ENCODE data around the gene IFRD2. TPM values are rescaled to one million over a fixed set of nuclear protein-coding genes. Genes with fewer than 3 reads are reported as not detected.
A peak's percentile ranks its signal among the peaks of the same experiment; 100 is the strongest.

The IFRD2 gene
- total and polyA plus RNA-seq, 9 of the 15 experiments (the other 6 are each of a cell fraction or from before 2014, with no cell fraction given), result 30.5 to 115 (median 52.8) TPM

DNA sequence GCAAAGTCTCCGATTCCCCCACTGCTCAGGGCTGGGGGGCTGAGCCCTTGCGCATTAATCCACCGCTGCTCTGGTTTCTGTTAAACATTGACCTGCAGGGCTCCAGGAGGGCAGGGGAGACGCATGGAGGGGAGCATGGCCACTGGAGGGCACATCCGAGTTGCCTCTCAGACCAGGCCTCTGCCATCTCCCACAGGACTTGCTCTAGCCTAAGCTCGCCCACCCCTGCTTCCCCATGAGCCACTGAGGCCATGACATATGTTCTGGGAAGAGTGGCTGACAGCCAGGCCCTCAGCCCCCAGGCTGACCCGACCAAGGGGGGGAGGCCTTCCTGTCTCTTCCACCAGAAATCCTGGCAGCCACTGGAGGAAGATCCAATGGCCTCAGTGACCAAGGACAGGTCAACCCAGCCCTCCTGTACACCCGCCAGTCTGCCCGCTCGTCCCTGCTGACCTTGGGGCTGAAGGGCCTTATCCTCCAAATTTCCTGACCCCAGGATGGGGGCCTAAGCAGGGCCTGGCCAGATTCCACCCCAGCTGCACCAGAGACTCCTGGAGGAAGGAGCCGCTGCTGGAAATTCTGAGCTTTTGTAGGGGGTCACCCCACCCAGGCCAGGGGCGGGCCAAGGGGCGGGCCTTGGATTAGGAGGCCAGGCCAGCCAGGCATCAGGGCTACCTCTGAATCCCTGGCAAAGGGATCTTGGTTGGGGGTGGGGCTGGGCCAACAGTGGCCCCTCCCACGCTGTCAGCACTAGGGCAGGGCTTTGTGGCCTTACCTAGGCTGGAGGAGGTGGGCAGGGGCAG, 11.0 kb upstream of the IFRD2 start, which contains the start of gene HYAL1 (continued):
- TF ChIP-seq, protein P1, sequence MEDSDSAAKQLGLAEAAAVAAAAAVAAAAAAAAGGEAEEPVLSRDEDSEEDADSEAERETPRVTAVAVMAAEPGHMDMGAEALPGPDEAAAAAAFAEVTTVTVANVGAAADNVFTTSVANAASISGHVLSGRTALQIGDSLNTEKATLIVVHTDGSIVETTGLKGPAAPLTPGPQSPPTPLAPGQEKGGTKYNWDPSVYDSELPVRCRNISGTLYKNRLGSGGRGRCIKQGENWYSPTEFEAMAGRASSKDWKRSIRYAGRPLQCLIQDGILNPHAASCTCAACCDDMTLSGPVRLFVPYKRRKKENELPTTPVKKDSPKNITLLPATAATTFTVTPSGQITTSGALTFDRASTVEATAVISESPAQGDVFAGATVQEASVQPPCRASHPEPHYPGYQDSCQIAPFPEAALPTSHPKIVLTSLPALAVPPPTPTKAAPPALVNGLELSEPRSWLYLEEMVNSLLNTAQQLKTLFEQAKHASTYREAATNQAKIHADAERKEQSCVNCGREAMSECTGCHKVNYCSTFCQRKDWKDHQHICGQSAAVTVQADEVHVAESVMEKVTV (CRISPR knock-in tag; IDR thresholded peaks at IDR 0.05), result no peak
- TF ChIP-seq, protein P2, sequence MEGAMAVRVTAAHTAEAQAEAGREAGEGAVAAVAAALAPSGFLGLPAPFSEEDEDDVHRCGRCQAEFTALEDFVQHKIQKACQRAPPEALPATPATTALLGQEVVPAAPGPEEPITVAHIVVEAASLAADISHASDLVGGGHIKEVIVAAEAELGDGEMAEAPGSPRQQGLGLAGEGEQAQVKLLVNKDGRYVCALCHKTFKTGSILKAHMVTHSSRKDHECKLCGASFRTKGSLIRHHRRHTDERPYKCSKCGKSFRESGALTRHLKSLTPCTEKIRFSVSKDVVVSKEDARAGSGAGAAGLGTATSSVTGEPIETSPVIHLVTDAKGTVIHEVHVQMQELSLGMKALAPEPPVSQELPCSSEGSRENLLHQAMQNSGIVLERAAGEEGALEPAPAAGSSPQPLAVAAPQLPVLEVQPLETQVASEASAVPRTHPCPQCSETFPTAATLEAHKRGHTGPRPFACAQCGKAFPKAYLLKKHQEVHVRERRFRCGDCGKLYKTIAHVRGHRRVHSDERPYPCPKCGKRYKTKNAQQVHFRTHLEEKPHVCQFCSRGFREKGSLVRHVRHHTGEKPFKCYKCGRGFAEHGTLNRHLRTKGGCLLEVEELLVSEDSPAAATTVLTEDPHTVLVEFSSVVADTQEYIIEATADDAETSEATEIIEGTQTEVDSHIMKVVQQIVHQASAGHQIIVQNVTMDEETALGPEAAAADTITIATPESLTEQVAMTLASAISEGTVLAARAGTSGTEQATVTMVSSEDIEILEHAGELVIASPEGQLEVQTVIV (CRISPR knock-in tag; IDR thresholded peaks at IDR 0.05; ENCODE audit: borderline replicate concordance), result no peak
- TF ChIP-seq, protein P3, sequence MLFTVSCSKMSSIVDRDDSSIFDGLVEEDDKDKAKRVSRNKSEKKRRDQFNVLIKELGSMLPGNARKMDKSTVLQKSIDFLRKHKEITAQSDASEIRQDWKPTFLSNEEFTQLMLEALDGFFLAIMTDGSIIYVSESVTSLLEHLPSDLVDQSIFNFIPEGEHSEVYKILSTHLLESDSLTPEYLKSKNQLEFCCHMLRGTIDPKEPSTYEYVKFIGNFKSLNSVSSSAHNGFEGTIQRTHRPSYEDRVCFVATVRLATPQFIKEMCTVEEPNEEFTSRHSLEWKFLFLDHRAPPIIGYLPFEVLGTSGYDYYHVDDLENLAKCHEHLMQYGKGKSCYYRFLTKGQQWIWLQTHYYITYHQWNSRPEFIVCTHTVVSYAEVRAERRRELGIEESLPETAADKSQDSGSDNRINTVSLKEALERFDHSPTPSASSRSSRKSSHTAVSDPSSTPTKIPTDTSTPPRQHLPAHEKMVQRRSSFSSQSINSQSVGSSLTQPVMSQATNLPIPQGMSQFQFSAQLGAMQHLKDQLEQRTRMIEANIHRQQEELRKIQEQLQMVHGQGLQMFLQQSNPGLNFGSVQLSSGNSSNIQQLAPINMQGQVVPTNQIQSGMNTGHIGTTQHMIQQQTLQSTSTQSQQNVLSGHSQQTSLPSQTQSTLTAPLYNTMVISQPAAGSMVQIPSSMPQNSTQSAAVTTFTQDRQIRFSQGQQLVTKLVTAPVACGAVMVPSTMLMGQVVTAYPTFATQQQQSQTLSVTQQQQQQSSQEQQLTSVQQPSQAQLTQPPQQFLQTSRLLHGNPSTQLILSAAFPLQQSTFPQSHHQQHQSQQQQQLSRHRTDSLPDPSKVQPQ (CRISPR knock-in tag; IDR thresholded peaks at IDR 0.05; ENCODE audit: borderline replicate concordance), result no peak
- TF ChIP-seq PML (IDR thresholded peaks at IDR 0.05; ENCODE audit: low read length) (no peak), YBX1 (IDR thresholded peaks at IDR 0.05) (no peak), SP1 (CRISPR knock-in tag; IDR thresholded peaks at IDR 0.05) (peak; percentile 64; the same call in 1 of the 2 replicates), ZFX (CRISPR knock-in tag; IDR thresholded peaks at IDR 0.05) (peak; percentile 85), ZNF282 (CRISPR knock-in tag; IDR thresholded peaks at IDR 0.05) (no peak)
- TF ChIP-seq, protein P4, sequence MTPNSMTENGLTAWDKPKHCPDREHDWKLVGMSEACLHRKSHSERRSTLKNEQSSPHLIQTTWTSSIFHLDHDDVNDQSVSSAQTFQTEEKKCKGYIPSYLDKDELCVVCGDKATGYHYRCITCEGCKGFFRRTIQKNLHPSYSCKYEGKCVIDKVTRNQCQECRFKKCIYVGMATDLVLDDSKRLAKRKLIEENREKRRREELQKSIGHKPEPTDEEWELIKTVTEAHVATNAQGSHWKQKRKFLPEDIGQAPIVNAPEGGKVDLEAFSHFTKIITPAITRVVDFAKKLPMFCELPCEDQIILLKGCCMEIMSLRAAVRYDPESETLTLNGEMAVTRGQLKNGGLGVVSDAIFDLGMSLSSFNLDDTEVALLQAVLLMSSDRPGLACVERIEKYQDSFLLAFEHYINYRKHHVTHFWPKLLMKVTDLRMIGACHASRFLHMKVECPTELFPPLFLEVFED (CRISPR knock-in tag; conservative IDR thresholded peaks at IDR 0.05), result no peak
- TF ChIP-seq, protein P5, sequence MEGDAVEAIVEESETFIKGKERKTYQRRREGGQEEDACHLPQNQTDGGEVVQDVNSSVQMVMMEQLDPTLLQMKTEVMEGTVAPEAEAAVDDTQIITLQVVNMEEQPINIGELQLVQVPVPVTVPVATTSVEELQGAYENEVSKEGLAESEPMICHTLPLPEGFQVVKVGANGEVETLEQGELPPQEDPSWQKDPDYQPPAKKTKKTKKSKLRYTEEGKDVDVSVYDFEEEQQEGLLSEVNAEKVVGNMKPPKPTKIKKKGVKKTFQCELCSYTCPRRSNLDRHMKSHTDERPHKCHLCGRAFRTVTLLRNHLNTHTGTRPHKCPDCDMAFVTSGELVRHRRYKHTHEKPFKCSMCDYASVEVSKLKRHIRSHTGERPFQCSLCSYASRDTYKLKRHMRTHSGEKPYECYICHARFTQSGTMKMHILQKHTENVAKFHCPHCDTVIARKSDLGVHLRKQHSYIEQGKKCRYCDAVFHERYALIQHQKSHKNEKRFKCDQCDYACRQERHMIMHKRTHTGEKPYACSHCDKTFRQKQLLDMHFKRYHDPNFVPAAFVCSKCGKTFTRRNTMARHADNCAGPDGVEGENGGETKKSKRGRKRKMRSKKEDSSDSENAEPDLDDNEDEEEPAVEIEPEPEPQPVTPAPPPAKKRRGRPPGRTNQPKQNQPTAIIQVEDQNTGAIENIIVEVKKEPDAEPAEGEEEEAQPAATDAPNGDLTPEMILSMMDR (IDR thresholded peaks at IDR 0.05 in 2 of 3, conservative IDR thresholded peaks at IDR 0.05 in 1 of 3; ENCODE audit: insufficient read depth in 2 of 3, low read depth in 1 of 3, low read length in 3 of 3), result peak in 2 of 3 experiments; percentile 39; a peak in 3 of 6 replicates
- TF ChIP-seq, protein P6, sequence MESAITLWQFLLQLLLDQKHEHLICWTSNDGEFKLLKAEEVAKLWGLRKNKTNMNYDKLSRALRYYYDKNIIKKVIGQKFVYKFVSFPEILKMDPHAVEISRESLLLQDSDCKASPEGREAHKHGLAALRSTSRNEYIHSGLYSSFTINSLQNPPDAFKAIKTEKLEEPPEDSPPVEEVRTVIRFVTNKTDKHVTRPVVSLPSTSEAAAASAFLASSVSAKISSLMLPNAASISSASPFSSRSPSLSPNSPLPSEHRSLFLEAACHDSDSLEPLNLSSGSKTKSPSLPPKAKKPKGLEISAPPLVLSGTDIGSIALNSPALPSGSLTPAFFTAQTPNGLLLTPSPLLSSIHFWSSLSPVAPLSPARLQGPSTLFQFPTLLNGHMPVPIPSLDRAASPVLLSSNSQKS (CRISPR knock-in tag; IDR thresholded peaks at IDR 0.05), result no peak
- TF ChIP-seq, protein P7, sequence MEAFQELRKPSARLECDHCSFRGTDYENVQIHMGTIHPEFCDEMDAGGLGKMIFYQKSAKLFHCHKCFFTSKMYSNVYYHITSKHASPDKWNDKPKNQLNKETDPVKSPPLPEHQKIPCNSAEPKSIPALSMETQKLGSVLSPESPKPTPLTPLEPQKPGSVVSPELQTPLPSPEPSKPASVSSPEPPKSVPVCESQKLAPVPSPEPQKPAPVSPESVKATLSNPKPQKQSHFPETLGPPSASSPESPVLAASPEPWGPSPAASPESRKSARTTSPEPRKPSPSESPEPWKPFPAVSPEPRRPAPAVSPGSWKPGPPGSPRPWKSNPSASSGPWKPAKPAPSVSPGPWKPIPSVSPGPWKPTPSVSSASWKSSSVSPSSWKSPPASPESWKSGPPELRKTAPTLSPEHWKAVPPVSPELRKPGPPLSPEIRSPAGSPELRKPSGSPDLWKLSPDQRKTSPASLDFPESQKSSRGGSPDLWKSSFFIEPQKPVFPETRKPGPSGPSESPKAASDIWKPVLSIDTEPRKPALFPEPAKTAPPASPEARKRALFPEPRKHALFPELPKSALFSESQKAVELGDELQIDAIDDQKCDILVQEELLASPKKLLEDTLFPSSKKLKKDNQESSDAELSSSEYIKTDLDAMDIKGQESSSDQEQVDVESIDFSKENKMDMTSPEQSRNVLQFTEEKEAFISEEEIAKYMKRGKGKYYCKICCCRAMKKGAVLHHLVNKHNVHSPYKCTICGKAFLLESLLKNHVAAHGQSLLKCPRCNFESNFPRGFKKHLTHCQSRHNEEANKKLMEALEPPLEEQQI (IDR thresholded peaks at IDR 0.05), result no peak
